T-helper 2 cell treated with Interferon-gamma antibody and Interleukin-4, amounts not matched to agents 5 μg/mL and 100 μg/mL, for 36 hours (primary cell): ENCODE data around the gene FHIT.

ENCODE experiments used
- DNase-seq: peaks from one replicate; pipeline ENCODE4 v3.0.0; 2021; ENCODE audit warnings: low spot score
- H3K27ac Mint-ChIP-seq: one replicate; pipeline ENCODE4 v1.8.0; 2021; ENCODE audit warnings: mild to moderate bottlenecking, mixed read lengths
- H3K27me3 Mint-ChIP-seq: one replicate; pipeline ENCODE4 v1.8.0; 2021; ENCODE audit warnings: low read depth, mixed read lengths
- H3K36me3 Mint-ChIP-seq: one replicate; pipeline ENCODE4 v1.8.0; 2021; ENCODE audit warnings: low read depth, mixed read lengths
- H3K4me1 Mint-ChIP-seq: one replicate; pipeline ENCODE4 v1.8.0; 2021; ENCODE audit warnings: low read depth, mixed read lengths
- H3K4me3 Mint-ChIP-seq: one replicate; pipeline ENCODE4 v1.8.0; 2022; ENCODE audit warnings: mild to moderate bottlenecking, moderate library complexity, mixed read lengths
- H3K9me3 Mint-ChIP-seq: one replicate; pipeline ENCODE4 v1.8.0; 2021; ENCODE audit warnings: mixed read lengths

FHIT gene

GRCh38 chr3:60758831-60759230 lies 492.4 kb downstream of the FHIT start:
- Mint-ChIP-seq H3K27ac (no peak overlapping the region), H3K9me3 (peaks cover 14% of the 10 kb centered on the region), H3K4me1 (peaks cover 17% of the 10 kb centered on the region), H3K27me3 (no peaks in the 10 kb centered on the region), H3K36me3 (peaks cover 2% of the 10 kb centered on the region), H3K4me3 (no peak overlapping the region)
- DNase-seq: no peak

DNA sequence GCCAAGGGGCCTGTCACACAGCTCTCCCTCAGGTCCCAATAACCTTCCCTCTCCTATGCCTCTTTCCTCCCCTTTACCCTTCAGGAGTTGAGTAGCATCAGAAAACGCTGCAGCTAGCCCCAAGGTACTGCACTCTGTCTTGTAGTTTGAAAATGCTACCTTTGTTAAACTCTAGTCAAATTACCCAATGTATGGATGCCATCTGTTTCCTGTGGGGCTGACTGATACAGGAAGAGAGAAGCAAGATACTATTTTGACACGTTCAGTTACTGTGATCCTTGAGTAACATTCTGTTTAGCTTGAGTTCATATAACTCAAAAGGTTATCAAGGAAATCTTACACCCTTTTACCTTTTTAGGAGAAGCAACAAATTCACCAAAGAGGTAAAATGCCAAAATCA lies 493.1 kb downstream of the FHIT start:
- Mint-ChIP-seq H3K36me3 (peaks cover 2% of the 10 kb centered on the region), H3K4me1 (peaks cover 17% of the 10 kb centered on the region), H3K4me3 (no peak overlapping the region), H3K9me3 (peaks cover 14% of the 10 kb centered on the region), H3K27me3 (no peaks in the 10 kb centered on the region), H3K27ac (no peak overlapping the region)
- DNase-seq: no peak

DNA sequence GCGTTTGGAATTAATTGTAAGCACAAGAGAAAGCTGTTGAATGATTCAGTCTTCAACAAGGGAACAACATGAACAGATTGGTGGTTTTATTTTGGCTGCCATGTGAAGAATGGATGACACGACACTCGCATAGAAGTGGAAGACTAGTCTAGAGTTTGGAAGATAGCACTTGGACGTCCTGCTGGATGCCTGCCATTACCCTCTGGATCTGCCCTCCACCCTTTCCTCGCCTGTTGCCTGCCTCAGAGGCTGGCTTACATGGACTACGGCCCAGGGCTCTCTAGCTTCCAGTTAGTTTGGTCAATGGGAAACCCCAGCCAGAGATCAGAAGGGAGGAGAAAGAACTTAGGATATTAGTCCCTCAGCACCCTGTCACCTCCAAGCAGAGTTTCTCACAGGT lies 493.5 kb downstream of the FHIT start:
- H3K27me3 Mint-ChIP-seq: peaks cover 2% of the 10 kb centered on the region
- peaks cover 17% of the 10 kb centered on the region for H3K4me1 Mint-ChIP-seq
- H3K36me3 Mint-ChIP-seq: peaks cover 2% of the 10 kb centered on the region
- no peak for DNase-seq
- H3K9me3 Mint-ChIP-seq: peaks cover 14% of the 10 kb centered on the region
- H3K4me3 Mint-ChIP-seq: no peak overlapping the region
- H3K27ac Mint-ChIP-seq: no peak overlapping the region

GRCh38 chr3:60756241-60757030 lies 494.8 kb downstream of the FHIT start:
- no peak overlapping the region for H3K4me3 Mint-ChIP-seq
- peaks cover 2% of the 10 kb centered on the region for H3K27me3 Mint-ChIP-seq
- peaks cover 2% of the 10 kb centered on the region for H3K36me3 Mint-ChIP-seq
- peaks cover 17% of the 10 kb centered on the region for H3K4me1 Mint-ChIP-seq
- no peak for DNase-seq
- peaks cover 14% of the 10 kb centered on the region for H3K9me3 Mint-ChIP-seq
- H3K27ac Mint-ChIP-seq: no peak overlapping the region

- no peak overlapping the region for H3K4me3 Mint-ChIP-seq
- H3K9me3 Mint-ChIP-seq: peaks cover 19% of the 10 kb centered on the region
- peaks cover 2% of the 10 kb centered on the region for H3K27me3 Mint-ChIP-seq
- H3K36me3 Mint-ChIP-seq: peaks cover 4% of the 10 kb centered on the region
- no peak overlapping the region for H3K27ac Mint-ChIP-seq
- no peak for DNase-seq
- H3K4me1 Mint-ChIP-seq: peaks cover 16% of the 10 kb centered on the region
Observed at GRCh38 chr3:60755094-60755493, 496.2 kb downstream of the FHIT start.

GRCh38 chr3:60754617-60755016 lies 496.6 kb downstream of the FHIT start:
- Mint-ChIP-seq H3K9me3 (peaks cover 23% of the 10 kb centered on the region), H3K27ac (no peak overlapping the region), H3K36me3 (peaks cover 4% of the 10 kb centered on the region), H3K4me3 (no peak overlapping the region), H3K27me3 (peaks cover 2% of the 10 kb centered on the region), H3K4me1 (peaks cover 12% of the 10 kb centered on the region)
- DNase-seq: no peak

DNA sequence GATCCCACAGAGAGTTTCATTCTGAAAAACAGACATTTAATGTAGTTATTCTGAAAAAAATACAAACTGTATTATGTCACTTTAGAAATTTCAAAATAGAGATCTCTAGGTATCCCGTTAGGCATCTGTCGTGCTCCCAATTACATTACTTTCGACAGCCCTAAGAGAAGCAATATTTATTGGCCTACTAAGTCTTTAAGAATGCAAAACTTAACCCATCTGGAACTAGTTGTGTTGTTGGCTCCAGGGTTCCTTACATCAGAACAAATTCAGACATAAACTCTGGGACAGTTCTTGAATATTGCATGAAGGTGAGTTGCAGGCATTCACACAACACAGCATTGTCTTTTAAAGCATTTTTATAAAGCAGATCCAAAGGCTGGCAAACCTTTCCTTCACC lies 498.4 kb downstream of the FHIT start:
- Mint-ChIP-seq H3K4me1 (no peaks in the 10 kb centered on the region), H3K36me3 (peaks cover 2% of the 10 kb centered on the region)

DNA sequence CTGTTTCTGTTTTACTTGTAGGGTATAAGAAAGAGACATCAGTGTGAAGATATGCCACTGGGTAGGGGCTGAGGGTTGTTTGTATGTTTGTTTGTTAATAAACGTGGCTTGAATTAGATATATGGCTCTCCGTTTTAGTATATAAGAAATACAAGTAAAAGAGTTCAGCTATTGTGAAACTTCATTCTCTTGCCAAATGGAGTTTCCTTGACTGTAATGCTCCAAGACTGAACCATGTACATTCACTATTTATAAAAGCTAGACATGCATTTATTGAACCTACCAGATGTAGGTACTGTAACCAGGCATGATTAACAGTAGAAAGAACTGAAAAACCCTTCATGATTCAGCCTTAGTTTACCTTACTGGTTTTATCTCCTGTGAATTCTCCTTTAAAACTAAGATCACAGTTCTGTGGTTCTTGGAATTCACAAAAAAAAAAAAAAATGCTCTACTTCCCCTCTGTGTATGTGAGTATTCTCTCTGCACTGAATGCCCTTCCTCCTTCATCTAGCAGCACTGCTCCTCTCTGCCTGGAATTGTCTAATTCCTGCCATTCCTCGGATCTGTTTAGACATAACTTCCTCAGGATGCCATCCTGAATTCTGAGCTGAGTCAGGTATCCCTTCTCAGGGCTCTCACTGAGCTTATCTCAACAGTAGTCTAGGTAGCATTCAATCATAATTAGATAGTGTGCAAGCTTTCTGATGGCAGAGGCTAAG lies 504.4 kb downstream of the FHIT start:
- H3K4me1 Mint-ChIP-seq: peaks cover 5% of the 10 kb centered on the region
- H3K9me3 Mint-ChIP-seq: peaks cover 14% of the 10 kb centered on the region
- no peak overlapping the region for H3K4me3 Mint-ChIP-seq
- no peak overlapping the region for H3K27ac Mint-ChIP-seq
- DNase-seq: no peak
- peaks cover 2% of the 10 kb centered on the region for H3K36me3 Mint-ChIP-seq
- no peaks in the 10 kb centered on the region for H3K27me3 Mint-ChIP-seq

More for the DNA sequence above, 498.4 kb downstream of the FHIT start:
- peaks cover 2% of the 10 kb centered on the region for H3K27me3 Mint-ChIP-seq
- no peak for DNase-seq
- no peak overlapping the region for H3K27ac Mint-ChIP-seq
- H3K4me3 Mint-ChIP-seq: no peak overlapping the region
- peaks cover 14% of the 10 kb centered on the region for H3K9me3 Mint-ChIP-seq

GRCh38 chr3:60746043-60746638 lies 505.1 kb downstream of the FHIT start:
- Mint-ChIP-seq H3K9me3 (peaks cover 14% of the 10 kb centered on the region), H3K36me3 (peaks cover 2% of the 10 kb centered on the region), H3K27me3 (no peaks in the 10 kb centered on the region), H3K4me1 (peaks cover 5% of the 10 kb centered on the region), H3K27ac (no peak overlapping the region), H3K4me3 (no peak overlapping the region)
- DNase-seq: no peak

- H3K4me3 Mint-ChIP-seq: no peak overlapping the region
- peaks cover 5% of the 10 kb centered on the region for H3K4me1 Mint-ChIP-seq
- no peaks in the 10 kb centered on the region for H3K9me3 Mint-ChIP-seq
- DNase-seq: no peak
- no peak overlapping the region for H3K27ac Mint-ChIP-seq
- H3K27me3 Mint-ChIP-seq: peaks cover 2% of the 10 kb centered on the region
- H3K36me3 Mint-ChIP-seq: no peaks in the 10 kb centered on the region
Observed at GRCh38 chr3:60743631-60744164, 507.6 kb downstream of the FHIT start.

- Mint-ChIP-seq H3K36me3 (no peaks in the 10 kb centered on the region), H3K27ac (no peak overlapping the region), H3K9me3 (no peaks in the 10 kb centered on the region), H3K4me1 (peaks cover 5% of the 10 kb centered on the region), H3K27me3 (peaks cover 2% of the 10 kb centered on the region), H3K4me3 (no peak overlapping the region)
- DNase-seq: no peak
Observed at GRCh38 chr3:60742606-60743145, 508.6 kb downstream of the FHIT start.

- Mint-ChIP-seq H3K4me1 (no peaks in the 10 kb centered on the region), H3K4me3 (no peak overlapping the region), H3K36me3 (no peaks in the 10 kb centered on the region), H3K27ac (no peak overlapping the region), H3K27me3 (peaks cover 2% of the 10 kb centered on the region), H3K9me3 (peaks cover 10% of the 10 kb centered on the region)
- no peak for DNase-seq
Observed at GRCh38 chr3:60737633-60738399, 513.4 kb downstream of the FHIT start.

GRCh38 chr3:60730371-60730770 lies 520.9 kb downstream of the FHIT start:
- Mint-ChIP-seq H3K27me3 (no peaks in the 10 kb centered on the region), H3K27ac (no peak overlapping the region), H3K36me3 (no peaks in the 10 kb centered on the region), H3K4me1 (no peaks in the 10 kb centered on the region), H3K4me3 (no peak overlapping the region), H3K9me3 (peaks cover 12% of the 10 kb centered on the region)
- no peak for DNase-seq
